ENCODE results near the gene ABCB6.

DNA sequence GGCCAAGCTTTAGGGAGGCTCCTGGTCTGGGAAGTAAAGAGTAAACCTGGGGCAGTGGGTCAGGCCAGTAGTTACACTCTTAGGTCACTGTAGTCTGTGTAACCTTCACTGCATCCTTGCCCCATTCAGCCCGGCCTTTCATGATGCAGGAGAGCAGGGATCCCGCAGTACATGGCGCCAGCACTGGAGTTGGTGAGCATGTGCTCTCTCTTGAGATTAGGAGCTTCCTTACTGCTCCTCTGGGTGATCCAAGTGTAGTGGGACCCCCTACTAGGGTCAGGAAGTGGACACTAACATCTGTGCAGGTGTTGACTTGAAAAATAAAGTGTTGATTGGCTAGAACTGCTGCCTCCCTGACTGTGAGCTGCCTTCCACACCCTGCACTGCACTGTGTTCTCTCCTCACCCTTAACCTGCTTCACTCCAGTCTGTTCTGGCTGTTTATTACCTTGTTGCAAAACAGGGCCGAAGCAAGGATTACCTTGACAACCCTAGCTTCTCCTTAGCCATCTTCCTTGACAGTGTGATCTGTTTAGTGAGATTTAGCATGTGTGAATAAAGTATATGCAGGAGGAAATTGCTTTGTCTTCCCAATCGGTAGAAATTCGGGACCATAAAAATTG, 35.5 kb downstream of the ABCB6 start:
- TF ChIP-seq, protein P1, sequence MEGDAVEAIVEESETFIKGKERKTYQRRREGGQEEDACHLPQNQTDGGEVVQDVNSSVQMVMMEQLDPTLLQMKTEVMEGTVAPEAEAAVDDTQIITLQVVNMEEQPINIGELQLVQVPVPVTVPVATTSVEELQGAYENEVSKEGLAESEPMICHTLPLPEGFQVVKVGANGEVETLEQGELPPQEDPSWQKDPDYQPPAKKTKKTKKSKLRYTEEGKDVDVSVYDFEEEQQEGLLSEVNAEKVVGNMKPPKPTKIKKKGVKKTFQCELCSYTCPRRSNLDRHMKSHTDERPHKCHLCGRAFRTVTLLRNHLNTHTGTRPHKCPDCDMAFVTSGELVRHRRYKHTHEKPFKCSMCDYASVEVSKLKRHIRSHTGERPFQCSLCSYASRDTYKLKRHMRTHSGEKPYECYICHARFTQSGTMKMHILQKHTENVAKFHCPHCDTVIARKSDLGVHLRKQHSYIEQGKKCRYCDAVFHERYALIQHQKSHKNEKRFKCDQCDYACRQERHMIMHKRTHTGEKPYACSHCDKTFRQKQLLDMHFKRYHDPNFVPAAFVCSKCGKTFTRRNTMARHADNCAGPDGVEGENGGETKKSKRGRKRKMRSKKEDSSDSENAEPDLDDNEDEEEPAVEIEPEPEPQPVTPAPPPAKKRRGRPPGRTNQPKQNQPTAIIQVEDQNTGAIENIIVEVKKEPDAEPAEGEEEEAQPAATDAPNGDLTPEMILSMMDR (IDR thresholded peaks at IDR 0.05) = no peak
- TF ChIP-seq EP300 (IDR thresholded peaks at IDR 0.05) = no peak
